ENCODE results near the gene MS4A14. TPM values are rescaled to one million over a fixed set of nuclear protein-coding genes. Genes with fewer than 3 reads are reported as not detected.

Gene MS4A14
- not detected in 2 replicates for total RNA-seq
- long read RNA-seq = 0 reads

GRCh38 chr11:60396382-60396781, at the start of gene MS4A14:
MS4A14 (plus strand) TSS chr11:60396459; CDS start chr11:60396579, 120 bp downstream.
- no peaks in the 10 kb centered on the region for H3K36me3 Mint-ChIP-seq (ENCODE audit: low read depth)
- H3K27ac Mint-ChIP-seq (ENCODE audit: unreplicated experiment) = no peak within 1 kb of the TSS
- DNase-seq (ENCODE audit: low read depth, low spot score) = no peak

GRCh38 chr11:60347084-60347797, 49.0 kb upstream of the MS4A14 start:
- no peaks in the 10 kb centered on the region for H3K27me3 Mint-ChIP-seq (ENCODE audit: low read depth)
- H3K4me1 Mint-ChIP-seq = peaks cover 2% of the 10 kb centered on the region
- no peak overlapping the region for H3K4me3 Mint-ChIP-seq
- H3K36me3 Mint-ChIP-seq (ENCODE audit: low read depth) = no peaks in the 10 kb centered on the region
- TF ChIP-seq CTCF (conservative IDR thresholded peaks at IDR 0.05) = no peak
- H3K27ac Mint-ChIP-seq (ENCODE audit: unreplicated experiment) = no peak overlapping the region
- DNase-seq (ENCODE audit: low read depth, low spot score) = no peak
- peaks cover 2% of the 10 kb centered on the region for H3K9me3 Mint-ChIP-seq

More at GRCh38 chr11:60396382-60396781, at the start of gene MS4A14:
- Mint-ChIP-seq H3K4me3 (no peak within 1 kb of the TSS), H3K9me3 (peaks cover 3% of the 10 kb centered on the region), H3K27me3 (ENCODE audit: low read depth) (peaks cover 2% of the 10 kb centered on the region), H3K4me1 (no peaks in the 10 kb centered on the region)
- TF ChIP-seq CTCF (conservative IDR thresholded peaks at IDR 0.05) = no peak

- TF ChIP-seq CTCF (conservative IDR thresholded peaks at IDR 0.05) = no peak
- no peak for DNase-seq (ENCODE audit: low read depth, low spot score)
- peaks cover 2% of the 10 kb centered on the region for H3K9me3 Mint-ChIP-seq
- H3K4me3 Mint-ChIP-seq = no peak overlapping the region
- H3K27me3 Mint-ChIP-seq (ENCODE audit: low read depth) = no peaks in the 10 kb centered on the region
- H3K4me1 Mint-ChIP-seq = no peaks in the 10 kb centered on the region
- no peaks in the 10 kb centered on the region for H3K36me3 Mint-ChIP-seq (ENCODE audit: low read depth)
- no peak overlapping the region for H3K27ac Mint-ChIP-seq (ENCODE audit: unreplicated experiment)
These were observed 48.1 kb upstream of the MS4A14 start for GRCh38 chr11:60348116-60348515.

GRCh38 chr11:60349990-60350389, 46.3 kb upstream of the MS4A14 start:
- Mint-ChIP-seq H3K4me3 (no peak overlapping the region), H3K27me3 (ENCODE audit: low read depth) (no peaks in the 10 kb centered on the region), H3K4me1 (no peaks in the 10 kb centered on the region), H3K36me3 (ENCODE audit: low read depth) (no peaks in the 10 kb centered on the region), H3K9me3 (peaks cover 5% of the 10 kb centered on the region), H3K27ac (ENCODE audit: unreplicated experiment) (no peak overlapping the region)
- TF ChIP-seq CTCF (conservative IDR thresholded peaks at IDR 0.05) = no peak
- DNase-seq (ENCODE audit: low read depth, low spot score) = no peak

- H3K4me1 Mint-ChIP-seq = no peaks in the 10 kb centered on the region
- H3K27me3 Mint-ChIP-seq (ENCODE audit: low read depth) = no peaks in the 10 kb centered on the region
- no peaks in the 10 kb centered on the region for H3K36me3 Mint-ChIP-seq (ENCODE audit: low read depth)
- no peak overlapping the region for H3K4me3 Mint-ChIP-seq
- H3K27ac Mint-ChIP-seq (ENCODE audit: unreplicated experiment) = no peak overlapping the region
- no peak for TF ChIP-seq CTCF (conservative IDR thresholded peaks at IDR 0.05)
- H3K9me3 Mint-ChIP-seq = peaks cover 3% of the 10 kb centered on the region
- no peak for DNase-seq (ENCODE audit: low read depth, low spot score)
These were observed 38.5 kb upstream of the MS4A14 start for GRCh38 chr11:60357771-60358170.

All from neural crest cell (in vitro differentiated cells).